H9 (cell line): Measurements from ENCODE around the gene RPL23. TPM values are rescaled to one million over a fixed set of nuclear protein-coding genes. Genes with fewer than 3 reads are reported as not detected.

ENCODE experiments used
- DNase-seq: peaks from one replicate; pipeline ENCODE4 v3.0.0-alpha.2; 2017
- H2AFZ ChIP-seq: one replicate; pipeline ENCODE4 v1.6.1; 2013; ENCODE audit warnings: mild to moderate bottlenecking, low read length, control low read depth, moderate library complexity
- H2AK5ac ChIP-seq: 2 replicates; pipeline ENCODE4 v1.6.1; 2013; ENCODE audit warnings: low read length, control low read depth, mixed read lengths; ENCODE audit not compliant: insufficient read length
- H2BK120ac ChIP-seq: one replicate; pipeline ENCODE4 v1.6.1; 2013; ENCODE audit warnings: low read depth, mild to moderate bottlenecking, low read length, control low read depth, inconsistent platforms; ENCODE audit not compliant: poor library complexity, severe bottlenecking
- H2BK12ac ChIP-seq: 2 replicates; pipeline ENCODE4 v1.6.1; 2013; ENCODE audit warnings: low read length, control low read depth, mixed read lengths, low read depth; ENCODE audit not compliant: insufficient read length
- H2BK15ac ChIP-seq: 2 replicates; pipeline ENCODE4 v1.6.1; 2013; ENCODE audit warnings: low read depth, low read length, control low read depth
- H2BK20ac ChIP-seq: one replicate; pipeline ENCODE4 v1.6.1; 2013; ENCODE audit warnings: low read depth, mild to moderate bottlenecking, low read length, control low read depth, inconsistent platforms; ENCODE audit not compliant: poor library complexity, severe bottlenecking
- H2BK5ac ChIP-seq: 2 replicates; pipeline ENCODE4 v1.6.1; 2013; ENCODE audit warnings: low read length, control low read depth, mixed read lengths; ENCODE audit not compliant: insufficient read length
- H3K14ac ChIP-seq: 2 replicates; pipeline ENCODE4 v1.6.1; 2013; ENCODE audit warnings: low read length, control low read depth; ENCODE audit not compliant: insufficient read depth
- H3K18ac ChIP-seq: 2 replicates; pipeline ENCODE4 v1.6.1; 2013; ENCODE audit warnings: low read depth, mild to moderate bottlenecking, mixed read lengths, low read length, control low read depth; ENCODE audit not compliant: insufficient read length
- H3K23ac ChIP-seq: 2 replicates; pipeline ENCODE4 v1.6.1; 2013; ENCODE audit warnings: low read length, control low read depth, mixed read lengths, low read depth; ENCODE audit not compliant: insufficient read length
- H3K23me2 ChIP-seq: 2 replicates; pipeline ENCODE4 v1.6.1; 2013; ENCODE audit warnings: low read depth, mild to moderate bottlenecking, mixed read lengths, low read length, control low read depth; ENCODE audit not compliant: insufficient read length, poor library complexity, severe bottlenecking
- H3K27ac ChIP-seq: 2 replicates; pipeline ENCODE4 v1.5.1; 2013; ENCODE audit warnings: low read length, control low read depth, mixed read lengths, low read depth; ENCODE audit not compliant: insufficient read length
- H3K27me3 ChIP-seq: 2 replicates; pipeline ENCODE4 v1.6.1; 2013; ENCODE audit warnings: low read length, control low read depth, inconsistent platforms; ENCODE audit not compliant: insufficient read depth
- H3K4ac ChIP-seq: 2 replicates; pipeline ENCODE4 v1.6.1; 2013; ENCODE audit warnings: low read depth, mild to moderate bottlenecking, control low read depth, inconsistent platforms, low read length, moderate library complexity
- H3K4me1 ChIP-seq: 2 replicates; pipeline ENCODE4 v1.6.1; 2013; ENCODE audit warnings: low read length, control low read depth, inconsistent platforms; ENCODE audit not compliant: insufficient read depth
- H3K4me2 ChIP-seq: 2 replicates; pipeline ENCODE4 v1.6.1; 2013; ENCODE audit warnings: low read length, control low read depth, mixed read lengths; ENCODE audit not compliant: insufficient read length, insufficient read depth
- H3K56ac ChIP-seq: 2 replicates; pipeline ENCODE4 v1.6.1; 2013; ENCODE audit warnings: low read depth, mild to moderate bottlenecking, mixed read lengths, low read length, control low read depth; ENCODE audit not compliant: insufficient read length
- H3K79me1 ChIP-seq: 2 replicates; pipeline ENCODE4 v1.6.1; 2013; ENCODE audit warnings: low read depth, mild to moderate bottlenecking, moderate library complexity, low read length, control low read depth, inconsistent platforms; ENCODE audit not compliant: insufficient read depth, poor library complexity, severe bottlenecking
- H3K79me2 ChIP-seq: 2 replicates; pipeline ENCODE4 v1.6.1; 2013; ENCODE audit warnings: low read length, control low read depth, inconsistent platforms; ENCODE audit not compliant: insufficient read depth
- H3K9ac ChIP-seq: 2 replicates; pipeline ENCODE4 v1.6.1; 2013; ENCODE audit warnings: low read length, control low read depth, mixed read lengths; ENCODE audit not compliant: insufficient read length; ENCODE audit errors: extremely low read depth
- H3K9me3 ChIP-seq: one replicate; pipeline ENCODE4 v1.6.1; 2013; ENCODE audit warnings: low read depth, low read length, inconsistent platforms; ENCODE audit not compliant: control insufficient read depth
- H3T11ph ChIP-seq: one replicate; pipeline ENCODE4 v1.6.1; 2013; ENCODE audit warnings: mild to moderate bottlenecking, low read length, control low read depth, inconsistent platforms
- H4K20me1 ChIP-seq: one replicate; pipeline ENCODE4 v1.6.1; 2013; ENCODE audit not compliant: control insufficient read depth, insufficient read length, insufficient read depth
- H4K5ac ChIP-seq: 2 replicates; pipeline ENCODE4 v1.6.1; 2013; ENCODE audit warnings: low read depth, mild to moderate bottlenecking, mixed read lengths, low read length, control low read depth; ENCODE audit not compliant: insufficient read length
- H4K8ac ChIP-seq: replicated peaks from 2 replicates; pipeline ENCODE4 v1.6.1; 2013; ENCODE audit warnings: low read length, control low read depth, mixed read lengths, low read depth; ENCODE audit not compliant: insufficient read length
- H4K91ac ChIP-seq: 2 replicates; pipeline ENCODE4 v1.6.1; 2013; ENCODE audit warnings: low read depth, mild to moderate bottlenecking, moderate library complexity, mixed read lengths, low read length, control low read depth; ENCODE audit not compliant: insufficient read length
- H3K27ac Mint-ChIP-seq, 3 experiments: 2 replicates in 2 of 3; 3 replicates in 1 of 3; pipeline ENCODE4 v1.8.0; 2020 to 2021; ENCODE audit warnings: mixed read lengths in 3 of 3, mild to moderate bottlenecking in 1 of 3, moderate library complexity in 1 of 3
- H3K27me3 Mint-ChIP-seq: 2 replicates; pipeline ENCODE4 v1.8.0; 2021; ENCODE audit warnings: low read depth, mild to moderate bottlenecking, moderate library complexity, mixed read lengths
- H3K36me3 Mint-ChIP-seq, 3 experiments: 2 replicates in 2 of 3; 3 replicates in 1 of 3; pipeline ENCODE4 v1.8.0; 2020 to 2021; ENCODE audit warnings: low read depth in 3 of 3, mixed read lengths in 3 of 3; ENCODE audit not compliant: insufficient read depth in 1 of 3
- H3K4me1 Mint-ChIP-seq, 2 experiments: 2 replicates each; pipeline ENCODE4 v1.8.0; 2020; ENCODE audit warnings: mixed read lengths in 2 of 2
- H3K4me3 Mint-ChIP-seq, 2 experiments: 2 replicates in 1 of 2; 3 replicates in 1 of 2; pipeline ENCODE4 v1.8.0; 2020 to 2021; ENCODE audit warnings: mild to moderate bottlenecking in 2 of 2, mixed read lengths in 2 of 2, moderate library complexity in 1 of 2
- H3K9me3 Mint-ChIP-seq, 2 experiments: 2 replicates in 1 of 2; 3 replicates in 1 of 2; pipeline ENCODE4 v1.8.0; 2020; ENCODE audit warnings: mild to moderate bottlenecking in 2 of 2, mixed read lengths in 2 of 2, moderate library complexity in 1 of 2
- CTCF ChIP-seq: fragments of 200-600 bp; sonication (generic); conservative IDR thresholded peaks from 3 replicates; pipeline ENCODE4 v1.8.0; 2021; ENCODE audit warnings: antibody characterized with exemption, mild to moderate bottlenecking
- WGBS: extraction: QIAGEN DNeasy Blood & Tissue Kit; methylation state at CpG from one replicate; pipeline ENCODE4 v1.1.7; 2013; ENCODE audit warnings: missing lambda C conversion rate, low lambda C conversion rate, mixed read lengths; ENCODE audit not compliant: insufficient read length; ENCODE audit errors: extremely low coverage; 5-methylcytosine and 5-hydroxymethylcytosine counted together
- total RNA-seq: library from RNA; stranded (reverse); gene quantifications from 2 replicates; pipeline ENCODE4 v1.2.1, GENCODE V29; 2021

RPL23 gene
- total RNA-seq, 1 experiment from 2014 or later, result 2,084 TPM

- H2AK5ac ChIP-seq, result no peak overlapping the region
- Mint-ChIP-seq H3K27ac (0 out of 7 replicates have a peak overlapping the region, but pooled peaks of 1 of the 3 experiments have one; percentile 81), H3K9me3 (no peaks in the 10 kb centered on the region), H3K4me3 (no peak overlapping the region), H3K27me3 (no peaks in the 10 kb centered on the region), H3K4me1 (peaks cover 19 to 27% of the 10 kb centered on the region in 2 experiments), H3K36me3 (peaks cover 5 to 39% (median 31%) of the 10 kb centered on the region in 3 experiments; a peak in 5 of 7 replicates)
- H2AFZ ChIP-seq, result no peak overlapping the region
- no peak overlapping the region for H2BK12ac ChIP-seq
- H4K8ac ChIP-seq, result no peak overlapping the region
- H4K20me1 ChIP-seq, result no peaks in the 10 kb centered on the region
- H3K23ac ChIP-seq, result no peak overlapping the region
- H3T11ph ChIP-seq, result no peak overlapping the region
- no peak for TF ChIP-seq CTCF
- H2BK5ac ChIP-seq, result no peak overlapping the region
- no peak overlapping the region for H3K56ac ChIP-seq
- H3K18ac ChIP-seq, result no peak overlapping the region
- no peaks in the 10 kb centered on the region for H3K9me3 ChIP-seq
- H3K4me1 ChIP-seq, result no peaks in the 10 kb centered on the region
- H3K79me2 ChIP-seq, result no peaks in the 10 kb centered on the region
- no peak overlapping the region for H3K27ac ChIP-seq
- no CpG with 5 or more reads among the region's 6 CpGs for WGBS
- no peak overlapping the region for H2BK120ac ChIP-seq
- no peak overlapping the region for H2BK20ac ChIP-seq
- no peak overlapping the region for H3K14ac ChIP-seq
- H3K4me2 ChIP-seq, result no peak overlapping the region
- H2BK15ac ChIP-seq, result no peak overlapping the region
- no peak overlapping the region for H3K9ac ChIP-seq
- no peak for DNase-seq
- no peak overlapping the region for H4K5ac ChIP-seq
- H3K23me2 ChIP-seq, result no peaks in the 10 kb centered on the region
- H3K27me3 ChIP-seq, result no peaks in the 10 kb centered on the region
- H4K91ac ChIP-seq, result no peak overlapping the region
- no peak overlapping the region for H3K4ac ChIP-seq
- no peaks in the 10 kb centered on the region for H3K79me1 ChIP-seq
These were observed 43.7 kb upstream of the RPL23 start for GRCh38 chr17:38897176-38897575.
